Large intestine (tissue), 3 donors: Measurements from ENCODE around the gene NFATC1. TPM values are rescaled to one million over a fixed set of nuclear protein-coding genes. Genes with fewer than 3 reads are reported as not detected.

ENCODE experiments used
- DNase-seq, 2 donors: peaks; one replicate each; pipeline versions ENCODE4 v3.0.0 to v3.0.0-alpha.2; 2013
- H3K27ac ChIP-seq: one replicate; pipeline ENCODE4 v1.5.1; 2013; ENCODE audit warnings: low read length
- H3K27me3 ChIP-seq: 2 replicates; pipeline ENCODE4 v1.6.1; 2013; ENCODE audit warnings: low read length; ENCODE audit not compliant: control insufficient read depth, insufficient read depth
- H3K36me3 ChIP-seq: 2 replicates; pipeline ENCODE4 v1.6.1; 2013; ENCODE audit warnings: low read length; ENCODE audit not compliant: control insufficient read depth, insufficient read depth
- H3K4me1 ChIP-seq: one replicate; pipeline ENCODE4 v1.6.1; 2013; ENCODE audit warnings: low read length; ENCODE audit not compliant: control insufficient read depth, insufficient read depth
- H3K4me3 ChIP-seq: one replicate; pipeline ENCODE4 v1.5.1; 2013; ENCODE audit warnings: low read length
- H3K9me3 ChIP-seq: one replicate; pipeline ENCODE4 v1.6.1; 2013; ENCODE audit warnings: mild to moderate bottlenecking, low read depth, low read length, moderate library complexity; ENCODE audit not compliant: control insufficient read depth
- WGBS: methylation state at CpG from one replicate; pipeline ENCODE4 v1.1.5; 2013; ENCODE audit warnings: low lambda C conversion rate; ENCODE audit not compliant: insufficient coverage; 5-methylcytosine and 5-hydroxymethylcytosine counted together
- polyA plus RNA-seq: library from polyadenylated mRNA; unstranded; fragments of 120-200 nt; gene quantifications from one replicate; pipeline ENCODE4 v1.2.1, GENCODE V29; 2013

NFATC1 gene
- polyA plus RNA-seq, 1 donor, result 6.9 TPM

DNA sequence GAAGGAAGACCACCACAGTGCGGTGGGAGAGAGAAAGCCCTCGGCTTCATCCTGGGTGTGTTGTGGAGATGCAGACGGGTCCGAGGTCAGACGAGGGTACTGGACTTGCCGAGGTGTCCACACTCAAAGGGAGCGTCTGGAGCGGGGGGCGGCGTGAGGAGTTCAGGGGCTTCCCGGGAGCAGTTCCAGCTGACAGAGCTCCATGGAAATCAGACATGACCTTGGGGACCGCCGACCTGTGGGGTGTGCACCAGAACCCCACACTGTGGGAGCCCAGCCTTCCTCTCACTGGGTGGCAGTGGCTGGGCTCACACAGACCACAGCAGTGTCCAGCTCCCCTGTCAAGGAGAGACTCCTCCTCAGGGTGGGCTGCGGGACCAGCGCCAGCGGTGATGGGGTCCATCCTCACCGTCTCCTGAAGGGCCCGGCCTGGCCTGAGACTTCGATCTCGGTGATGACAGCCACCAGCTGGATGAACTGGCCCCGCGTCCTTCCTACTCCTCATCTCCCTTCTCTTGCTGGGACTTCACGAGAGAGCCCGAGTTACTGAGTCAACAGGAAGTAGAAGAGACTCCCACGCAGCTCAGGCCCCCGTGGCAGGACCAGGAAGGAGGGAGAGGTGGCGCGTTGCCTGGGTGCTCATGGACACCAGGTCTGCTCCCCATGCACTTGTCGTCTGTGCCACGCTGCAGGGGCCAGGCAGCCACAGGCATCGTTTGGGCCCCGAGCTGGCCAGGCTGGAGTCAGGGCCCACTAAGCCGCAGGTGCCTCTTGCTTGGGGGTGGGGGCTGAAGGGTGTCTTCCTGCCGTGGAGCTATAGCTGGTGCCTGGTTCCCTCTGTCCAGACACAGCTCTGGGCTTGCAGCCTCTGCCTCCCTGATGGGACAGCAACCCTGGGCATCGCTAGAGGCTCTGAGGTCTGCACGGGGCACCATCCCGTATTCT lies 182.0 kb downstream of the NFATC1 start:
- Histone ChIP-seq H3K4me1 (peaks cover 16% of the 10 kb centered on the region), H3K27ac (no peak overlapping the region), H3K36me3 (no peaks in the 10 kb centered on the region), H3K9me3 (peaks cover 11% of the 10 kb centered on the region), H3K27me3 (no peaks in the 10 kb centered on the region), H3K4me3 (no peak overlapping the region)
- WGBS, result no CpG with 5 or more reads among the region's 37 CpGs
- DNase-seq, result no peak

DNA sequence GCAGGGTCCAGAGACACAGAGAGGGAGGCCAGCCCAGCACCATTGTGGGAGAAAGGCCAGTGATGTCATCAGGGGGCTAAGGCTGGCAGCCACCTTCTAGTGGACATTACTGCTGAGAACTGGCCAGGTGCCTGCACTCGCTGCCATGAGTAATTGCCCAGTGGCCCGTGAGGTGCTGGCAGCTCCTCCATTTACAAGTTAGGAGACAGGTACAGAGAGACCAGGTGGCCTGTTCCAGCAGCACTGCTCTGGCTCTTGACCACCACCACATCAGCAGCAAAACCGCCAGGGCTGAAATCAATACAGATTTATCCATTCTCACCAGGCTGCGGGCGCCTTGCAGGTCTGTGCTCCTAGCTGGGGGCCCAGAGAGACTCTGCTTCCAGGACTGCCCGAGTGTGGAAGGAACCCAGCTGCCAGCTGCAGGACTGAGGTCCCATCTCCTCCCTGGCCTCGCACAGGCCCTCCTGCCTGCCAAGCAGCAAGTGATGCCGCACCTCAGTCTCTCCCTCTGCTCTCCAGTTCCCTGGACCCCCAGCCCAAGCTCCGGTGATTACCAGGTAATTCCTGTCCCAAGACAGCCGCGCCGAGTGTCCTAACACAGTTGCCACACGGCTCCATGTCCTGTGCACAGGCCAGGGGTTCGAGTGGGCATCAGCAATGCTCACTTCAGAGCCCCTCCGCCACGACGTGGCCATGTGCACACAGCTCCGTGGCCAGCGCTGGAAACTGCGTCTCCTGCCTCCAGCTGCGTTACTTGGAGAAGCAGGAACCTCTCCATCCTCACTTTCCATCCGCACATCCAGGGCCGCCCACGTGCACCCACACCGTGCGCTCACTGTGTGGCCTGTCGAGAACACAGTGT lies 182.9 kb downstream of the NFATC1 start:
- peaks cover 6% of the 10 kb centered on the region for H3K9me3 ChIP-seq
- peaks cover 16% of the 10 kb centered on the region for H3K4me1 ChIP-seq
- no peaks in the 10 kb centered on the region for H3K27me3 ChIP-seq
- H3K36me3 ChIP-seq, result no peaks in the 10 kb centered on the region
- no peak overlapping the region for H3K4me3 ChIP-seq
- DNase-seq, result no peak
- WGBS, result no CpG with 5 or more reads among the region's 27 CpGs
- no peak overlapping the region for H3K27ac ChIP-seq
